Left cardiac atrium (tissue), 4 donors: ENCODE measurements around the gene SORBS2. TPM values are rescaled to one million over a fixed set of nuclear protein-coding genes. Genes with fewer than 3 reads are reported as not detected.

Experiments used
- ATAC-seq, 2 donors: fragments of 200-7000 bp; cut with Tn5 transposase; one replicate each; pipeline ENCODE4 v1.9.1; 2020; ENCODE audit warnings: mild to moderate bottlenecking in 2 of 2, moderate library complexity in 2 of 2
- DNase-seq: peaks from one replicate; pipeline ENCODE4 v3.0.0-alpha.2; 2020
- intact Hi-C, 2 donors: fragments of 100-400 bp; cut with DNase I; formaldehyde crosslinking; loops; one replicate each; pipeline versions ENCODE4 v1.14.1 to v1.15.1; 2022 to 2023
- total RNA-seq, 2 donors: library from RNA; stranded (reverse); fragmentation: NEBNext Ultra II Directional; extraction: Animal tissue kit (Norgen Biotek cat#: 25700); gene quantifications; one replicate each; pipeline ENCODE4 v1.2.1, GENCODE V29; 2021
- donor health status: DM: no; HTN: yes; CAD: no.
- donor health status: DM: no; HTN: yes; CAD: no; lungs with severe emphysema.
- donor health status: DM: yes; HTN: yes; CAD: no.
- donor health status: Dilated cardiomyopathy.

SORBS2 gene
- total RNA-seq, 2 donors from 2014 or later, result 439 to 535 TPM

DNA sequence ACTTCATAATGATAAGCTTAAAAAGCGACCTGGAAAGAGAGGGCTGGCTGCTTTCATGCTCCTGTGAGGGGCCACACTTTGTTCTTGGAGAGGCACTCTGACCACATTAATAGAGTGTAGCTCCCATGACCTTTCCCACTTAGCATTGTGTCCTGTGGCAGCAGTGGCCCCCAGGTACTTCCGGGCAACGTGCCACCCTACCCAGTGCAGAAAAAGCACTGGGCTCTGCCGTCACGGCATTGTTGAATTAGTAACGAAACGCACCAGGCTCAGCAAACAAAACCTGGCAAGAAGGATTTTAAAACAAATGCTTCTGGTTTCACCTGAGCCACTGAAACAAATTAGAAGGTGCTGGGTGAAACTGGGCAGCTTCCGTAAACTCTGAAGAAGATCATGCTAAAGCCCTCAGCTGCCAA is 5.4 kb upstream of the SORBS2 start:
- DNase-seq (no peak), ATAC-seq (peak in 1 of 2 donors; percentile 55)
- intact Hi-C loops, result no loop called here

- ATAC-seq (no peak), DNase-seq (no peak)
- intact Hi-C loops, result loop anchor here in 1 of 2 donors (5.0 kb wide), 1 partner anchor 34 kb away; no protein-coding TSS in a partner anchor
These were observed 1.1 kb upstream of the SORBS2 start for GRCh38 chr4:185813133-185813532.

- ATAC-seq, result peak in 1 of 2 donors; percentile 26
- intact Hi-C loops, result loop anchor here in 1 of 2 donors (5.0 kb wide), 1 partner anchor 36 kb away; no protein-coding TSS in a partner anchor
- no peak for DNase-seq
These were observed 1.1 kb downstream of the SORBS2 start for GRCh38 chr4:185810746-185811508.

GRCh38 chr4:185809533-185810071 is 2.4 kb downstream of the SORBS2 start:
- intact Hi-C loops, result loop anchor here in 1 of 2 donors (5.0 kb wide), 1 partner anchor 38 kb away; no protein-coding TSS in a partner anchor
- ATAC-seq (no peak), DNase-seq (no peak)

DNA sequence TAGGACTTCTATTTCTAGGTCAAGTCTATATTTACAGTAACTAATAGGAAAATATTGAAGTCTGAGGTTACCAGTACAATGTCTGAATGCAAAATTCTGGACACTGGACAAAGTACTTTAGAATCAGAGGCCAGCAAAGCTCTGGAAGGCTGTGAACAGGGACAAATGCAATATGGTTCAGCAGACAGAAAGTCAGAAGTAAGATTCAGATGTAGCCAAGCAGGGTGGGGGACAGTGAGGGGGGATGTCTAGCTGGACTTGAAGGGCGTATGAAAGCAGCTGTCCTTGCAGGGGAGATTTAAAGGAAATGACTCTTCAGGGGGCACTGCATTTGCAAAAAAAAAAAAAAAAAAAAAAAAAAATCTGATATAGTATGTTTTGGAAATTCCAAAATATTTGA is 2.9 kb downstream of the SORBS2 start:
- ATAC-seq (no peak), DNase-seq (no peak)
- intact Hi-C loops, result no loop called here

DNA sequence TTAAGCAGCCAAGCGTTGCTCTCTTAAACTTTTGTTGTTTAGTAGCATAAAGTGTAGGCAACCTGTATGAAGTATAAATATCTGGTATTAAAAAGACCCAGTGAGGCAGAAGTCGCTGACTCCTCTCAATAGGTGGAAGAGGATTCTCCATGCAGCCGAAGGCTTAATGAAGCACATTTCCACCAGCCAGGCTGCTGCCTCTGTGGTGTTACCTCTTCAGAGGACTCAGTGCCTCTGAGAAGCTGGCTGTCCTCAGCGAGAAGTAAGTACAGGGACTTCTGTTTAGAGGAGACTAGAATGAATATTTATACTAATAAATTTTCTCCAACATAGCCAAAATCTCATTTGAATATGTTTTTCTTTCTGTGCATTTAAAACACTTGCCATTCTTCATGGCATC is 6.0 kb downstream of the SORBS2 start:
- intact Hi-C loops, result no loop called here

DNA sequence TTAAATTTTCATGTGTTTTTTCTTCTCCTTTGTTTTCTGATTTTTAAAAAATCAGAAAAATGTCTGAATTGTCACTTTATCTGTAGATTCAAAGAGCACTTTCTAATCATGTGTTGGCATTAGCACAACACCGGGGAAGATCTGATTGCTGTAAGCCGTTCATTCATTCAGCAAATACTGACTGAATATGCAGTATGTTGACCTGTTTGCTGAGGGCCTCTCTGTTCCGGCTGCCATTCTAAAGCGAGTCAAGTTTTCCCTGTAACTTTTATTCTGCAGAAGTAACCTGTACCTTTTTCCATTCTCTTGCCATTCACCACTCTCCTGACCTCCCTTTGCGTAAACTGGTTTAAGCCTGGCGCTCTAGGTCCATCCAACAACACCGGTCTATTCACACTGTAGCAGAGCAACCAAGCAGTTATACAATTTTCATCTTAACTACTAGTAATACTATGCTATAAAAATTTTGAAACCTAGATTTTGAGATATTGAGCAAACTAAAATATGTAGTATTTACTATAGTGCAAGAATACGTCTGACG is 6.7 kb downstream of the SORBS2 start:
- intact Hi-C loops, result no loop called here
- DNase-seq (no peak), ATAC-seq (no peak)

More for the DNA sequence above, 6.0 kb downstream of the SORBS2 start:
- DNase-seq, result no peak
- ATAC-seq, result peak in 1 of 2 donors; percentile 37

DNA sequence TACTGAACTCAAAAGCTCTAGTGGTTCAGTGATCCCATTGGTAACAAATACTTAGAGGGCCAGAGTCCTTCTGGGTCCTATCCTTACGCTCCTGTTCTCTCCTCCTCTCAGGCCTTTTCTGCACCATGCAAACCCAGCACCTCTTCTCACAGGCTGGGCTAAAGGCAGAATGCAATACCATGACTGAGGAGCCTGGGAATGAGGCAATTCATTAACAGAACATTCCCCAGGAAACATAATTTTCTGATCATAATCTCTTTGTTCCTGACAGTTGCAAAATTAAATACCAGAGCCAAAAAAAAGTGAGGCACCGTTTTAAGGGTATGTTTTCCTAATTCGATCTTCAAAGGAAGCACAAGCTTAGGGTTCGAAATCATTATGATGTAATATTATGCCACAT is 9.0 kb downstream of the SORBS2 start:
- intact Hi-C loops, result no loop called here
- ATAC-seq (peak in 1 of 2 donors; percentile 27), DNase-seq (no peak)

DNA sequence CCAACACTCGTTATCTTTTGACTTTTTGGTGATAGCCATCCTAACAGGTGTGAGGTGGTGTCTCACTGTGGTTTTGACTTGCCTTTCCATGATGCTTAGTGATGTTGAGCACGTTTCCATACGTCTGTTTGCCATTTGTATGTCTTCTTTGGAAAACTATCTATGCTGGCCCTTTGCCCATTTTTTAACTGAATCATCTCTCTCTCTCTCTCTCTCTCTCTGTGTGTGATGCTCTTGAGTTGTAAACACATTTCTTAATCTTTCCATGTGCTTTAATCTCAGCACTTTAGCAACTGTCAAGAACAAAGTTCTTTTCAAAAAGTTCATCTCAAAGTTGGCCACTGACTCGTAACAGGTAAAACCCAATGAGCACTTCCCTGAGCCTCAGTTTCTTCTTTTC is 10.5 kb downstream of the SORBS2 start:
- DNase-seq (no peak), ATAC-seq (no peak)
- intact Hi-C loops, result no loop called here

DNA sequence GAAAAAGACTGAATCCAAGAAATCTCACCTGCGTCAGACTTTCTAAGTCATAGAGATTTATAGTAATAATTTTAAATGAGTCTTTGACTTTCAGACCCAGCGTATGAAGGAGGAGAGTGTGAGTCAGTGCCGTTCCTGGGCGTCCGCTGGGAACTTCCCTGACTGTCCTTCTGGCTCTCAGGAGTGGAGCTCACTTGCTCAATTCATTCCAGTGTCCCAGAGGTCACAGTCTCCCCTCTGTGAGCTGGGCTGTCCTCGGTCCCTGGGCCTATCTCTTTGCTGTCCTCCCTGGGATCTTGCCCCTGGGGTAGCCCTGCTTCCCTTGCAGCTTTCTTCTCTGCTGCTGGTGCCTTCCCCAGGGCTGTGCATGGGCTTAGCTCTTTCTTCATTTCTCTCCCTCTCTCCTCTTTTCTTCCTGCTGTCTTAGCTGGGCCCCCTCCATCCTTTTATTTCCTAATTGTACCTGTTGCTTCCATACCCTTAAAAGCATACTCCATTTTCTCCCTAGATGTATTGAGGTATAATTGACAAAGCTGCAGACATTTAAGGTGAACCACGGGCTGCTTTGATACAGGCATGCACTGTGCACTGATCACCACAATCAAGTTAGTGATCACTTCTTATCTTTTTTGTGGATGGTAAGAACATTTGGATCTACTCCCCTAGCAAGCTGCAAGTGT is 11.6 kb downstream of the SORBS2 start:
- ATAC-seq (peak in 1 of 2 donors; percentile 79), DNase-seq (no peak)
- intact Hi-C loops, result no loop called here

GRCh38 chr4:185799442-185799841 is 12.6 kb downstream of the SORBS2 start:
- no peak for ATAC-seq
- intact Hi-C loops, result loop anchor here in 1 of 2 donors (5.0 kb wide), 1 partner anchor 218 kb away; no protein-coding TSS in a partner anchor

DNA sequence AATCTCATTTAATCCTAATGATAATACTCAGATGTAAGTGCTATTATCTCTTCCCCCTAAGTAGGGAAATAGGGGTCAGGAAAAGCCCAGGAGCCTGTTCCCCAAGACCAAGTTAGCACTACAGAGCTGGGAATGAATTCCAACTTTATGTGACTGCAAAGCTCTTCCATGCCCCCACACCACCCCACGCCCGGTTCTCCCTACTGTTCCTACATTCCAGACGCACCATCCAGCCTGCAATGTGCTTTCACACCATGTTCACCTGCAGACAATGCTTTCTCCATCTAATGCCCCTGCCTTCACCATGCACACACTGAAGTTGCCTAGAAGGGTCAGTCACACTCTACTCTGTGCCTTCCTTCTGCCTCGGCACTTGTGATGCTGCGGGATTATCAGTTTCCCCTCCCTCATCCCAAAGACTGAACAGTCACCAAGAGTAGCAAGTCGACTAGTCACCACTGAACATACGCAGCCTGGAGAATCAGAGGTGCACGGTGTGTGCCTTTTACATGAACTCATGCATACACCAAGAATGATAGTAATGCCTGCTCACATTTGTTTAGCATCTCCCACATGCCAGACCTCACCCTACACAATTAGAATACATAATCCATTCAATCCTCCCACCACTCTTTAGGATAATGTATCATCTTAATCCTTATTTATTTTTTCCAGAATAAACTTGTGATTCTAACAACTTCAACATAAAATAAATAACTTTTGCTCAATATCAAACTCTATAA is 14.2 kb downstream of the SORBS2 start:
- intact Hi-C loops, result loop anchor here in 1 of 2 donors (5.0 kb wide), 1 partner anchor 220 kb away; no protein-coding TSS in a partner anchor
- DNase-seq, result no peak
- peak in 1 of 2 donors; percentile 9 for ATAC-seq

More at GRCh38 chr4:185799442-185799841, 12.6 kb downstream of the SORBS2 start:
- DNase-seq, result no peak

DNA sequence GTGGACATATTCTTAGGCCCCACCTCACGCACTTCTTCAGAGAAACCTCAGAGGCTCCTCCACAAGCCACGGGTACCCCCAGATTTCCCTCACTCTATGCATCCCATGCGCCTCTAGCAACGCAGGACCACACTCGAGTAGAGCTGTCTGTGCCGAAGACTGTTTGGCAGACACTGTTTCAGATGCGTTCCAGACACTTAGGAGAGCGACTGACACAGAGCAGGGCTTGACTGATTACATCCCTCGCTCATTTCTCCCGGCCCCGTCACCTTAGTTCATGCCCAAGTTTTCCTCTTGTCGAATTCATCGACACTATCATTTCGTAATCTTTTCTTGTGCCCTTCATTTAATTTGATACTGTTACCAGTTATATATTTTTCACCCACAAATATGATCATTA is 15.0 kb downstream of the SORBS2 start:
- DNase-seq, result no peak
- ATAC-seq, result peak; percentile 83 to 86
- intact Hi-C loops, result loop anchor here in 1 of 2 donors (5.0 kb wide), 1 partner anchor 220 kb away; no protein-coding TSS in a partner anchor

DNA sequence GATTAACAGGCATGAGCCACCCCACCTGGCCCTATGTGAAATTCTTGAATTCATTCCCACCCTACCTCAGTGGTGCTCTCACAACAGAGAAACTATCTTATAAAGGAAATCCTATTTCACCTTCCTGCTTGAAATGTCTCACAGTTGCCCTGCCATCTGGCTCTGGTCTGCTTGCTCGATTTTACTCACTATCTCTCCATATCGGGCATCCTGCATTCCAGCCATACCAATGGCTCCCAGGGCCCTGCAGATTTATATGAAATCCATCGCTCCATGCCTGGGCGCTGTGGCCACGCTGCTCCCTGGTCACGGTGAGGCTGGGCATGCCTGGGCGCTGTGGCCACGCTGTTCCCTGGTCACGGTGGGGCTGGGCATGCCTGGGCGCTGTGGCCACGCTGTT is 15.8 kb downstream of the SORBS2 start:
- DNase-seq (no peak), ATAC-seq (peak; percentile 28 to 40)
- intact Hi-C loops, result loop anchor here in 1 of 2 donors (5.0 kb wide), 1 partner anchor 221 kb away; no protein-coding TSS in a partner anchor

DNA sequence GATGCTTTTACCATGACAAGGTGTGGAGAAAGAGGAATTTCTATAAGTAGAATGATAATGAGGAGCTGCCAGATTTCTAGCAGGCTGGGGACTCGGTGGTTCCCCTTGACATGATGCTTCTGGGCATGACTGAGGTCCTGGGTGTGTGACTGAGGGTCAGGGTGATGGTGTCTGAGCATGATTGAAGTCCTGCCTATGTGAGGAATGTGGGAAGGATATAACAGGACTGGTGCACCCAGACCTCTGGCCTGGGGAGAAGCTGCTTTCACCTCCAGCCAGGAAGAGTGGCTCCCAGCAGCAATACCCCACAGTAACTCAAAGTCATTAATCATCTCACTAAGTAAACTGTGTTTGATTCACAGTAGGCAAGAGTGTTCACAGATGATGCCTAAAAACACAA is 17.4 kb downstream of the SORBS2 start:
- no peak for ATAC-seq
- DNase-seq, result no peak
- intact Hi-C loops, result loop anchor here in 1 of 2 donors (5.0 kb wide), 1 partner anchor 223 kb away; no protein-coding TSS in a partner anchor

DNA sequence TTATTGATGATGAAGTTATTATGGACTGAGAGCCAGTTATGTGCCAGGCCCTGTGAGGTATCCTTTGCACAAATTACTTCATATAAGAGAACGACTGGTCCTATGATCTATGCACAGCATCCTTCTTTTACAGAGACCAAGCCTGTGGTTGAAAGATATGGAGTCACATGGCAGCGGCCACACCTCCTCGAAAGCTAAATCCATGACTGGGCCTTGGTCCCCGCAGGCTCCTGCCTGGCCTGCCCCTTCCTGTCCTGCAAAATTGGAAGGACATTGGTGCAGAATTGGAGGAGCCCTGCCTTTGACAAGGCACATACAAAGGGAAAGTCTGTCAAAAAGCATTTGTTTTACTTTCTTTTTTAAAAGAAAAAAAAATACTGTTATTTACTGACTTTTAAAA is 18.3 kb downstream of the SORBS2 start:
- ATAC-seq (peak in 1 of 2 donors; percentile 11), DNase-seq (no peak)
- intact Hi-C loops, result no loop called here

- DNase-seq (no peak), ATAC-seq (no peak)
- intact Hi-C loops, result no loop called here
These were observed 18.9 kb downstream of the SORBS2 start for GRCh38 chr4:185793116-185793485.

DNA sequence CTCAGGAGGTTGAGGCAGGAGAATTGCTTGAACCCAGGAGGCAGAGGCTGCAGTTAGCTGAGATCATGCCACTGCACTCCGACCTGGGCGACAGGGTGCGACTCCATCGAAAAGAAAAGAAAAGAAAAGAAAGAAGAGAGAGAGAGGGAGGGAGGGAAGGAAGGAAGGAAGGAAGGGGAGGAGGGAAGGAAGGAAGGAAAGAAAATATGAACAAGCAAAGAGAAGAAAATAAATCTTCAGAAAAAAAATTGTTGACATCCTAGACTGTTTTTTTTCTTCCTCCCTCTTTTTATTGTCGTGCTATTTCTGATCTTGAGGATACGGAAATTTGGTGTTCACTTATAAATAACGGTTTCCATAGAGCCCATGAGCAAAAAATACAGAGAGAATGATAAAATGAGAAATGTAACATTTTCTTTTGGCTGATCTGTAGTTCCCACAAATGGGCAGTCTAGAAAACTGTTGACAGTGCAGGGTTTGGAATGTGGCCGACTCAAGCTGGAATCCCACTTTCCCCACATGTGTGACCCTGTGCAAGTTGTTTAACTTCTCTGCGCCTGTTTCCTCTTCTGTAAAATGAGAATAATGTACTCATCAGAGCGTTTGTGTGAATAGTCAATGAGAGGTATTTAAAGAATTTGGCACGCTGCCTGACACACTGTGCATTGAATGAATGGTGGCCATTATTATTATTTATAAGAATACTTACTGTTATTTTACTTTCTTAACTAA is 19.4 kb downstream of the SORBS2 start:
- no peak for DNase-seq
- intact Hi-C loops, result no loop called here
- no peak for ATAC-seq
